IMR-90 (cell line): ENCODE measurements around the gene CCSER1. TPM values are rescaled to one million over a fixed set of nuclear protein-coding genes. Genes with fewer than 3 reads are reported as not detected.

Experiments used
- ATAC-seq: fragments of 200-7000 bp; cut with Tn5 transposase; 2 replicates; pipeline ENCODE4 v1.9.1; 2020; ENCODE audit warnings: low read depth, mild to moderate bottlenecking, moderate library complexity
- BruUV-seq: library from RNA; stranded (reverse); fragments of 400-500 nt; replicated peaks from 2 replicates; lab custom pipeline; 2021; lab: Mats Ljungman, UMichigan
- CTCF ChIA-PET: fragments of 300-600 bp; formaldehyde crosslinking; extraction: SDS; loops from one replicate; lab custom pipeline; 2021; ENCODE audit warnings: antibody characterized with exemption; lab: Yijun Ruan, JAX
- POLR2A ChIA-PET: fragments of 300-600 bp; sonication (Branson Sonifier 250); formaldehyde crosslinking; loops from one replicate; lab custom pipeline; 2022; ENCODE audit warnings: antibody characterized with exemption; ENCODE audit not compliant: unreplicated experiment; lab: Charles Lee
- DNase-seq: peaks from one replicate; pipeline ENCODE4 v3.0.0; 2013
- H2AFZ ChIP-seq: replicated peaks from 2 replicates; pipeline ENCODE3; 2013; ENCODE audit warnings: low read length, mild to moderate bottlenecking; ENCODE audit not compliant: poor library complexity
- H2AK5ac ChIP-seq: 2 replicates; pipeline ENCODE4 v1.6.1; 2013; ENCODE audit warnings: low read depth, low read length, inconsistent platforms
- H2AK9ac ChIP-seq: replicated peaks from 2 replicates; pipeline ENCODE3; 2013; ENCODE audit warnings: mild to moderate bottlenecking, low read depth, low read length, moderate library complexity; ENCODE audit not compliant: poor library complexity
- H2BK120ac ChIP-seq: 2 replicates; pipeline ENCODE4 v1.6.1; 2013; ENCODE audit warnings: low read depth, low read length, inconsistent platforms
- H2BK15ac ChIP-seq: 3 replicates; pipeline ENCODE4 v1.6.1; 2013; ENCODE audit warnings: low read depth, low read length, inconsistent platforms
- H2BK20ac ChIP-seq: 2 replicates; pipeline ENCODE4 v1.6.1; 2013; ENCODE audit warnings: low read depth, mild to moderate bottlenecking, inconsistent platforms, low read length, moderate library complexity
- H2BK5ac ChIP-seq: 2 replicates; pipeline ENCODE4 v1.6.1; 2013; ENCODE audit warnings: mild to moderate bottlenecking, low read depth, low read length, inconsistent platforms; ENCODE audit not compliant: poor library complexity, severe bottlenecking
- H3K14ac ChIP-seq: replicated peaks from 2 replicates; pipeline ENCODE4 v1.6.1; 2013; ENCODE audit warnings: low read depth, low read length, inconsistent platforms
- H3K18ac ChIP-seq: 2 replicates; pipeline ENCODE4 v1.6.1; 2013; ENCODE audit warnings: low read depth, low read length, control low read depth
- H3K23ac ChIP-seq: 2 replicates; pipeline ENCODE4 v1.6.1; 2013; ENCODE audit warnings: low read depth, low read length, inconsistent platforms
- H3K27ac ChIP-seq: 2 replicates; pipeline ENCODE4 v1.5.1; 2013; ENCODE audit warnings: mild to moderate bottlenecking, control low read depth, low read length; ENCODE audit not compliant: insufficient read depth
- H3K27me3 ChIP-seq: 2 replicates; pipeline ENCODE4 v1.6.1; 2013; ENCODE audit warnings: low read length; ENCODE audit not compliant: control insufficient read depth, insufficient read depth
- H3K36me3 ChIP-seq: 2 replicates; pipeline ENCODE4 v1.6.1; 2013; ENCODE audit warnings: low read length, mixed read lengths; ENCODE audit not compliant: control insufficient read depth, insufficient read depth
- H3K4ac ChIP-seq: 2 replicates; pipeline ENCODE4 v1.6.1; 2013; ENCODE audit warnings: low read depth, low read length, inconsistent platforms
- H3K4me1 ChIP-seq: 2 replicates; pipeline ENCODE4 v1.6.1; 2013; ENCODE audit warnings: low read length, mixed read lengths; ENCODE audit not compliant: control insufficient read depth, insufficient read depth
- H3K4me2 ChIP-seq: 2 replicates; pipeline ENCODE4 v1.6.1; 2013; ENCODE audit warnings: low read depth, mild to moderate bottlenecking, control low read depth, low read length, moderate library complexity
- H3K4me3 ChIP-seq: 2 replicates; pipeline ENCODE4 v1.5.1; 2013; ENCODE audit warnings: low read depth, mild to moderate bottlenecking, control low read depth, low read length, moderate library complexity; ENCODE audit not compliant: insufficient read depth
- H3K56ac ChIP-seq: 2 replicates; pipeline ENCODE4 v1.6.1; 2013; ENCODE audit warnings: low read length, inconsistent platforms; ENCODE audit not compliant: insufficient read depth; ENCODE audit errors: extremely low read depth
- H3K79me1 ChIP-seq, 2 experiments: 2 replicates each; pipeline ENCODE4 v1.6.1; 2013; ENCODE audit warnings: low read length in 2 of 2, inconsistent platforms in 1 of 2, low read depth in 1 of 2
- H3K9ac ChIP-seq: 2 replicates; pipeline ENCODE4 v1.6.1; 2013; ENCODE audit warnings: low read depth, low read length, control low read depth
- H3K9me1 ChIP-seq: 2 replicates; pipeline ENCODE4 v1.6.1; 2013; ENCODE audit warnings: low read length, inconsistent platforms; ENCODE audit not compliant: insufficient read depth
- H3K9me3 ChIP-seq: 2 replicates; pipeline ENCODE4 v1.6.1; 2013; ENCODE audit warnings: low read length; ENCODE audit not compliant: control insufficient read depth, insufficient read depth
- H4K20me1 ChIP-seq: 2 replicates; pipeline ENCODE4 v1.6.1; 2013; ENCODE audit warnings: low read length, inconsistent platforms; ENCODE audit not compliant: insufficient read depth
- H4K5ac ChIP-seq: 2 replicates; pipeline ENCODE4 v1.6.1; 2013; ENCODE audit warnings: mild to moderate bottlenecking, low read depth, low read length, control low read depth
- H4K8ac ChIP-seq, 2 experiments: 2 replicates each; pipeline ENCODE4 v1.6.1; 2013; ENCODE audit warnings: low read depth in 2 of 2, low read length in 2 of 2, control low read depth in 1 of 2, inconsistent platforms in 1 of 2
- H4K91ac ChIP-seq: 2 replicates; pipeline ENCODE4 v1.6.1; 2013; ENCODE audit warnings: low read depth, low read length, inconsistent platforms; ENCODE audit not compliant: insufficient read depth
- BHLHE40 ChIP-seq: fragments of 150-350 bp; IDR thresholded peaks from 2 replicates; pipeline ENCODE4 v1.6.1; 2016; ENCODE audit warnings: mild to moderate bottlenecking, low read depth, low read length
- CEBPB ChIP-seq: IDR thresholded peaks from 2 replicates; pipeline ENCODE4 v1.6.1; 2012; ENCODE audit warnings: low read depth, low read length, improper control_type of control experiment
- CHD1 ChIP-seq: IDR thresholded peaks from 2 replicates; pipeline ENCODE4 v1.6.1; 2012; ENCODE audit warnings: low read depth, low read length, improper control_type of control experiment
- FOS ChIP-seq: fragments of 150-350 bp; IDR thresholded peaks from 2 replicates; pipeline ENCODE4 v1.6.1; 2016; ENCODE audit warnings: low read depth, low read length
- MAFK ChIP-seq: IDR thresholded peaks from 2 replicates; pipeline ENCODE4 v1.6.1; 2012; ENCODE audit warnings: low read depth, low read length, improper control_type of control experiment
- MAZ ChIP-seq: IDR thresholded peaks from 2 replicates; pipeline ENCODE4 v1.6.1; 2012; ENCODE audit warnings: low read depth, mild to moderate bottlenecking, low read length, improper control_type of control experiment, moderate library complexity, borderline replicate concordance
- MXI1 ChIP-seq: IDR thresholded peaks from 2 replicates; pipeline ENCODE4 v1.6.1; 2012; ENCODE audit warnings: low read depth, mild to moderate bottlenecking, low read length, moderate library complexity, borderline replicate concordance
- NFE2L2 ChIP-seq: fragments of 150-350 bp; IDR thresholded peaks from 2 replicates; pipeline ENCODE4 v1.6.1; 2016; ENCODE audit warnings: low read depth, mild to moderate bottlenecking, low read length
- POLR2A ChIP-seq: IDR thresholded peaks from 2 replicates; pipeline ENCODE4 v1.6.1; 2012; ENCODE audit warnings: mild to moderate bottlenecking, low read depth, low read length
- RAD21 ChIP-seq: IDR thresholded peaks from 2 replicates; pipeline ENCODE4 v1.6.1; 2012; ENCODE audit warnings: low read length, improper control_type of control experiment
- RCOR1 ChIP-seq: IDR thresholded peaks from 2 replicates; pipeline ENCODE4 v1.6.1; 2012; ENCODE audit warnings: mild to moderate bottlenecking, low read length, improper control_type of control experiment; ENCODE audit not compliant: insufficient replicate concordance
- RFX5 ChIP-seq: IDR thresholded peaks from 2 replicates; pipeline ENCODE4 v1.8.0; 2012; ENCODE audit warnings: low read depth, mild to moderate bottlenecking, low read length, moderate library complexity
- SMC3 ChIP-seq: fragments of 150-350 bp; IDR thresholded peaks from 2 replicates; pipeline ENCODE4 v1.6.1; 2016; ENCODE audit warnings: low read depth, mild to moderate bottlenecking, antibody characterized with exemption, low read length, moderate library complexity
- WGBS, 2 experiments: methylation state at CpG; one replicate each; pipeline versions ENCODE4 v1.1.5 to v1.1.7; 2013; ENCODE audit warnings: missing lambda C conversion rate in 2 of 2; ENCODE audit not compliant: insufficient read length in 1 of 2; ENCODE audit errors: extremely low coverage in 2 of 2; 5-methylcytosine and 5-hydroxymethylcytosine counted together
- dilution Hi-C: fragments of 300-500 bp; cut with HindIII; formaldehyde crosslinking; loops from one replicate; pipeline ENCODE4 v1.14.3; 2018; ENCODE audit warnings: low sequenced_read_pairs; ENCODE audit not compliant: unreplicated experiment
- in situ Hi-C: fragments of 300-500 bp; cut with MboI; formaldehyde crosslinking; loops from 3 replicates; pipeline ENCODE4 v1.14.3; 2019; ENCODE audit warnings: low sequenced_read_pairs, inconsistent platforms, mixed read lengths
- intact Hi-C: fragments of 100-400 bp; cut with micrococcal nuclease; formaldehyde crosslinking; loops from 2 replicates; pipeline ENCODE4 v1.10.0; 2022
- polyA plus RNA-seq, 3 experiments: library from polyadenylated mRNA; depleted of rRNA; stranded (reverse); fragments of >200 nt; gene quantifications; 2 replicates each; pipeline ENCODE4 v1.2.3, GENCODE V29; 2012; ENCODE audit warnings: low replicate concordance in 1 of 3
- total RNA-seq: library from RNA; depleted of rRNA; stranded (reverse); fragments of >200 nt; gene quantifications from 2 replicates; pipeline ENCODE4 v1.2.3, GENCODE V29; 2012
- TF ChIP-seq, protein P1 (sequence below): fragments of 150-350 bp; IDR thresholded peaks from 2 replicates; pipeline ENCODE4 v1.6.1; 2016; ENCODE audit warnings: low read depth, mild to moderate bottlenecking, low read length, moderate library complexity, borderline replicate concordance
- TF ChIP-seq, protein P2 (sequence below): fragments of 150-350 bp; IDR thresholded peaks from 2 replicates; pipeline ENCODE4 v1.6.1; 2017; ENCODE audit warnings: mild to moderate bottlenecking, antibody characterized with exemption, low read length, low read depth
- TF ChIP-seq, protein P3 (sequence below): conservative IDR thresholded peaks from 2 replicates; pipeline ENCODE4 v1.5.1; 2012; ENCODE audit warnings: mild to moderate bottlenecking, low read depth, low read length, improper control_type of control experiment

Gene CCSER1
- total and polyA plus RNA-seq, 2 of the 4 experiments (the other 2 are of a cell fraction): not detected

DNA sequence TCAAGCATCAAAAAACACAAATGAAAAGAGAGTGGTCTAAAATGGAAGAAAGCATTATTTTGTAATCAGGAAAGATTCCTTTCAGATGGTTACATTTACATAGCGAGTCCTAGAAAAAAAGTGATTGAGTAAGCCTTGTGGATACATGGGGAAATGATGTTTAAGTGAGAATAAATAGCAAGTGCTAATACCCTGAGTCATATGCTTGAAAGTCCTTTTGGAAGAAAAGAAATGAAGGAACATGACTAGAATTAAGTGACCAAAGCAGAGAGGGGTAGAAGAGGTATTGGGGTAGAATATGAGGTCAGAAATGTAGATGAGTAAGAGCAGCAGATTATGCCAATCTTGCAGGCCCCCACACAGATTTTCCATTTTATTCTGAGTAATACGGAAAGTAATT, 1361.8 kb downstream of the CCSER1 start:
- no peak overlapping the region for H2BK20ac ChIP-seq
- no peaks in the 10 kb centered on the region for H3K9me1 ChIP-seq
- ChIA-PET POLR2A (no interaction called here), CTCF (no interaction called here)
- intact Hi-C loops (no loop called here), in situ Hi-C loops (no loop called here), dilution Hi-C loops (no loop called here)
- no peak overlapping the region for H3K23ac ChIP-seq
- H4K91ac ChIP-seq: no peak overlapping the region
- no peak for ATAC-seq
- H2BK5ac ChIP-seq: no peak overlapping the region
- no peak overlapping the region for H3K4me3 ChIP-seq
- no peaks in the 10 kb centered on the region for H3K4me1 ChIP-seq
- H4K5ac ChIP-seq: no peak overlapping the region
- no peaks in the 10 kb centered on the region for H4K20me1 ChIP-seq
- H3K36me3 ChIP-seq: no peaks in the 10 kb centered on the region
- no peak overlapping the region for H3K56ac ChIP-seq
- H3K9ac ChIP-seq: no peak overlapping the region
- no peak for DNase-seq
- H3K4ac ChIP-seq: no peak overlapping the region
- no peak overlapping the region for H3K18ac ChIP-seq
- no peak overlapping the region for H4K8ac ChIP-seq
- no peak overlapping the region for H3K4me2 ChIP-seq
- no peak overlapping the region for H2BK15ac ChIP-seq
- WGBS, 2 experiments: no CpG with 5 or more reads among the region's 2 CpGs
- TF ChIP-seq FOS (no peak), BHLHE40 (no peak), CHD1 (no peak), RFX5 (no peak), NFE2L2 (no peak), SMC3 (no peak), MAFK (no peak), MXI1 (no peak), MAZ (no peak), POLR2A (no peak), RCOR1 (no peak), CEBPB (no peak), RAD21 (no peak)
- TF ChIP-seq, protein P1, sequence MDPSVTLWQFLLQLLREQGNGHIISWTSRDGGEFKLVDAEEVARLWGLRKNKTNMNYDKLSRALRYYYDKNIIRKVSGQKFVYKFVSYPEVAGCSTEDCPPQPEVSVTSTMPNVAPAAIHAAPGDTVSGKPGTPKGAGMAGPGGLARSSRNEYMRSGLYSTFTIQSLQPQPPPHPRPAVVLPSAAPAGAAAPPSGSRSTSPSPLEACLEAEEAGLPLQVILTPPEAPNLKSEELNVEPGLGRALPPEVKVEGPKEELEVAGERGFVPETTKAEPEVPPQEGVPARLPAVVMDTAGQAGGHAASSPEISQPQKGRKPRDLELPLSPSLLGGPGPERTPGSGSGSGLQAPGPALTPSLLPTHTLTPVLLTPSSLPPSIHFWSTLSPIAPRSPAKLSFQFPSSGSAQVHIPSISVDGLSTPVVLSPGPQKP: no peak
- TF ChIP-seq, protein P2, sequence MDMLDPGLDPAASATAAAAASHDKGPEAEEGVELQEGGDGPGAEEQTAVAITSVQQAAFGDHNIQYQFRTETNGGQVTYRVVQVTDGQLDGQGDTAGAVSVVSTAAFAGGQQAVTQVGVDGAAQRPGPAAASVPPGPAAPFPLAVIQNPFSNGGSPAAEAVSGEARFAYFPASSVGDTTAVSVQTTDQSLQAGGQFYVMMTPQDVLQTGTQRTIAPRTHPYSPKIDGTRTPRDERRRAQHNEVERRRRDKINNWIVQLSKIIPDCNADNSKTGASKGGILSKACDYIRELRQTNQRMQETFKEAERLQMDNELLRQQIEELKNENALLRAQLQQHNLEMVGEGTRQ: no peak
- TF ChIP-seq, protein P3, sequence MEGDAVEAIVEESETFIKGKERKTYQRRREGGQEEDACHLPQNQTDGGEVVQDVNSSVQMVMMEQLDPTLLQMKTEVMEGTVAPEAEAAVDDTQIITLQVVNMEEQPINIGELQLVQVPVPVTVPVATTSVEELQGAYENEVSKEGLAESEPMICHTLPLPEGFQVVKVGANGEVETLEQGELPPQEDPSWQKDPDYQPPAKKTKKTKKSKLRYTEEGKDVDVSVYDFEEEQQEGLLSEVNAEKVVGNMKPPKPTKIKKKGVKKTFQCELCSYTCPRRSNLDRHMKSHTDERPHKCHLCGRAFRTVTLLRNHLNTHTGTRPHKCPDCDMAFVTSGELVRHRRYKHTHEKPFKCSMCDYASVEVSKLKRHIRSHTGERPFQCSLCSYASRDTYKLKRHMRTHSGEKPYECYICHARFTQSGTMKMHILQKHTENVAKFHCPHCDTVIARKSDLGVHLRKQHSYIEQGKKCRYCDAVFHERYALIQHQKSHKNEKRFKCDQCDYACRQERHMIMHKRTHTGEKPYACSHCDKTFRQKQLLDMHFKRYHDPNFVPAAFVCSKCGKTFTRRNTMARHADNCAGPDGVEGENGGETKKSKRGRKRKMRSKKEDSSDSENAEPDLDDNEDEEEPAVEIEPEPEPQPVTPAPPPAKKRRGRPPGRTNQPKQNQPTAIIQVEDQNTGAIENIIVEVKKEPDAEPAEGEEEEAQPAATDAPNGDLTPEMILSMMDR: no peak
- no peak overlapping the region for H3K14ac ChIP-seq
- no peak overlapping the region for H2AFZ ChIP-seq
- H3K27ac ChIP-seq: no peak overlapping the region
- no peak overlapping the region for H2AK9ac ChIP-seq
- H3K9me3 ChIP-seq: peaks cover 2% of the 10 kb centered on the region; the same call in 1 of the 2 replicates
- H3K79me1 ChIP-seq: no peaks in the 10 kb centered on the region
- BruUV-seq: no TSS peak
- H2BK120ac ChIP-seq: no peak overlapping the region
- no peak overlapping the region for H2AK5ac ChIP-seq
- no peaks in the 10 kb centered on the region for H3K27me3 ChIP-seq
